ENCODE measurements around the gene CTNNA3. TPM values are rescaled to one million over a fixed set of nuclear protein-coding genes. Genes with fewer than 3 reads are reported as not detected.

CTNNA3 gene
- total and polyA plus RNA-seq, 12 donors = 0.03 to 14.4 (median 0.47) TPM; not detected in 1

DNA sequence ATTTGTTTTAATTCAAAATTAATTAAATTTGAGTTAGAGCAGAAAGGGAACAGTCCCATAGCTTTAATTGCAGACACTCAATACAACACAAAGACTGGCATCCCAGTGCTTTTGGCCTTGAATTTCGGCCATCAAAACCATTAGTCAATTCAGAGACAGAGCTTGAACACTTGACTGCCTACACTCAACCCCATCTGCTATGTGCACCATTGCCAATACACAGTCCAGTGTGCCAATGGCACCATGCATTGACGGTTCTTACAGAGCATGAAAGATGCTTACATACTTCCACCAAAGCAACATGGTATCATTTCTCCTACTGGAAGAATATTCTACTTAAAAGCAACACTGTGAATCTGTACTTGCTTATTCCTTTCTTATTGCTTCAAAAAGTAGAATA is 813.7 kb downstream of the CTNNA3 start:
- H3K4me3 ChIP-seq = no peak overlapping the region
- no peak overlapping the region for H3K27ac ChIP-seq
- TF ChIP-seq POLR2A (IDR thresholded peaks at IDR 0.05) = no peak
- TF ChIP-seq, protein P1, sequence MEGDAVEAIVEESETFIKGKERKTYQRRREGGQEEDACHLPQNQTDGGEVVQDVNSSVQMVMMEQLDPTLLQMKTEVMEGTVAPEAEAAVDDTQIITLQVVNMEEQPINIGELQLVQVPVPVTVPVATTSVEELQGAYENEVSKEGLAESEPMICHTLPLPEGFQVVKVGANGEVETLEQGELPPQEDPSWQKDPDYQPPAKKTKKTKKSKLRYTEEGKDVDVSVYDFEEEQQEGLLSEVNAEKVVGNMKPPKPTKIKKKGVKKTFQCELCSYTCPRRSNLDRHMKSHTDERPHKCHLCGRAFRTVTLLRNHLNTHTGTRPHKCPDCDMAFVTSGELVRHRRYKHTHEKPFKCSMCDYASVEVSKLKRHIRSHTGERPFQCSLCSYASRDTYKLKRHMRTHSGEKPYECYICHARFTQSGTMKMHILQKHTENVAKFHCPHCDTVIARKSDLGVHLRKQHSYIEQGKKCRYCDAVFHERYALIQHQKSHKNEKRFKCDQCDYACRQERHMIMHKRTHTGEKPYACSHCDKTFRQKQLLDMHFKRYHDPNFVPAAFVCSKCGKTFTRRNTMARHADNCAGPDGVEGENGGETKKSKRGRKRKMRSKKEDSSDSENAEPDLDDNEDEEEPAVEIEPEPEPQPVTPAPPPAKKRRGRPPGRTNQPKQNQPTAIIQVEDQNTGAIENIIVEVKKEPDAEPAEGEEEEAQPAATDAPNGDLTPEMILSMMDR (IDR thresholded peaks at IDR 0.05) = no peak
- no peak for DNase-seq
- no peaks in the 10 kb centered on the region for H3K36me3 ChIP-seq (replicated peaks in 1 of 2)
- intact Hi-C loops (cut with DNase I) = no loop called here
- no peaks in the 10 kb centered on the region for H3K4me1 ChIP-seq (replicated peaks in 1 of 2)
- no peaks in the 10 kb centered on the region for H3K9me3 ChIP-seq (replicated peaks in 1 of 3)
- H3K27me3 ChIP-seq = no peaks in the 10 kb centered on the region
- WGBS, 4 donors = 63 to 82% (median 68%) methylated on average over 2 of the region's 2 CpGs

DNA sequence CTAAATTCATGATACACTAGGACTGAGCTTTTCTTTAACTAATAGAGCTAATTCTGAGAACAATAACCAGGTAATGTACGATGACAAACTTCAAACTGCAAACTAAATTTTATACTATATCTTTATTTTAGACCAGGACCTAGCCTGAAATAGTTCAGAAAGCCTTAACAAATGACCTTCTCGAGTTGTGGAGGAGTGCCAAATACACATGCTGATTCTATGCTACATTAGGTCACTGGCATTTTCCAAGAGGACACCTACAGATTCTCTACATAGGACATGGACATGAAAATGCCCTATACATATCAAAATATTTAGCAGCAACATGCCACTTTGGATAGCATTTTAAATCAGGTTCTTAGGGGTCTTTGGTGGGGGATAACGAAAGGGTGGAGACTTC is 814.2 kb downstream of the CTNNA3 start:
- TF ChIP-seq, protein P1 (IDR thresholded peaks at IDR 0.05) = no peak
- TF ChIP-seq POLR2A (IDR thresholded peaks at IDR 0.05) = no peak
- DNase-seq = no peak
- Histone ChIP-seq H3K36me3 (replicated peaks in 1 of 2) (no peaks in the 10 kb centered on the region), H3K4me3 (no peak overlapping the region), H3K4me1 (replicated peaks in 1 of 2) (no peaks in the 10 kb centered on the region), H3K27ac (no peak overlapping the region), H3K9me3 (replicated peaks in 1 of 3) (no peaks in the 10 kb centered on the region), H3K27me3 (no peaks in the 10 kb centered on the region)
- 57 to 69% (median 61%) methylated on average over 3 of the region's 3 CpGs for WGBS, 4 donors
- intact Hi-C loops (cut with DNase I) = no loop called here

DNA sequence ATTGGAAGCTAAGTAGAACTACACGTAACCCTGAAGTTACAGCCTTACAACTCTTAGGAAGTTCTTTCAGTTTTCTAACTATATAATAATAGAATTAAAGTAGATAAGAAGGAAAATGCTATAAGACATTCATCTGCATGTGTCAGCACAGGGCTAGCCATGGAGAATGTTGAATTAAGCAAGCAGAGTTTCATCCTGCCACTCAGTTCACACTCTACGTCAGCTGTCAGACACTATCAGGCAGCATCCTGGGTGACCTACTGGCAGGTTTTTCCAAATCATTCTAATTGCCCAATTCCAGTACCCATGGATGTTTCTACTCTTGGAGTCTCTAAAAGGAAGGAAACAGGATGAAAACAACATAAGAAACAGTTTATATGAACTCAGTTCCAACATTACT is 815.2 kb downstream of the CTNNA3 start:
- Histone ChIP-seq H3K9me3 (replicated peaks in 1 of 3) (no peaks in the 10 kb centered on the region), H3K4me3 (no peak overlapping the region), H3K27me3 (no peaks in the 10 kb centered on the region), H3K36me3 (replicated peaks in 1 of 2) (no peaks in the 10 kb centered on the region), H3K27ac (no peak overlapping the region), H3K4me1 (replicated peaks in 1 of 2) (no peaks in the 10 kb centered on the region)
- intact Hi-C loops (cut with DNase I) = no loop called here
- WGBS, 4 donors = 82 to 92% (median 88%) methylated on average over 2 of the region's 2 CpGs
- no peak for TF ChIP-seq POLR2A (IDR thresholded peaks at IDR 0.05)
- TF ChIP-seq, protein P1 (IDR thresholded peaks at IDR 0.05) = no peak
- DNase-seq = no peak

DNA sequence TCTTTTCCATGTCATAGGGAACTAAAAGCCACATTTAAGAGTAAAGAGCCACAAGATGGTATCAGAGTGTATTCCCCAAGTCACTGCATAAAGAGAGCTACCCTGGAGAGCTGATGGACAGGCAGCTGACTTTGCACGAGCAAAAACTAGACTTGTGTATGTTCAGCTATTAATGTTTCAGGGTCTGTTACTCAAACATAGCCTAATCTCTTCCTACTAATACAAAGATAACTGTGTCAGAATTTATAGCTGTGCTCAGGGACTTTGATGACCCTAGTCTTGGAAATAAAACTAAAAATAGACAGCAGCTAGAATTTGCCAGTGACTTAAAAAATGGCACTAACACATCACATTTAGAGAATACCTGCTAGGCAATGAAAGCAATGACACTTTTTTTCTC is 815.7 kb downstream of the CTNNA3 start:
- WGBS, 4 donors = 18 to 35% (median 25%) methylated on average over 1 of the region's 1 CpG
- intact Hi-C loops (cut with DNase I) = no loop called here
- Histone ChIP-seq H3K4me1 (replicated peaks in 1 of 2) (no peaks in the 10 kb centered on the region), H3K27ac (no peak overlapping the region), H3K27me3 (no peaks in the 10 kb centered on the region), H3K4me3 (no peak overlapping the region), H3K9me3 (replicated peaks in 1 of 3) (no peaks in the 10 kb centered on the region), H3K36me3 (replicated peaks in 1 of 2) (no peaks in the 10 kb centered on the region)
- TF ChIP-seq POLR2A (IDR thresholded peaks at IDR 0.05) = no peak
- TF ChIP-seq, protein P1 (IDR thresholded peaks at IDR 0.05) = no peak
- DNase-seq = no peak
